GM12878 (cell line): ENCODE measurements around the gene AIG1. TPM values are rescaled to one million over a fixed set of nuclear protein-coding genes. Genes with fewer than 3 reads are reported as not detected.

Experiments
- ATAC-seq: fragments of 200-7000 bp; cut with Tn5 transposase; 3 replicates; pipeline ENCODE4 v1.9.1; 2020; ENCODE audit warnings: mild to moderate bottlenecking, moderate library complexity
- BruUV-seq: library from RNA; stranded (reverse); fragments of 400-500 nt; replicated peaks from 2 replicates; lab custom pipeline; 2021; lab: Mats Ljungman, UMichigan
- CTCF ChIA-PET: fragments of 300-600 bp; sonication (Branson Sonifier 250); formaldehyde crosslinking; extraction: SDS; loops from one replicate; lab custom pipeline; 2021; ENCODE audit warnings: inconsistent platforms; lab: Yijun Ruan, JAX
- POLR2A ChIA-PET: fragments of 350-600 bp; formaldehyde crosslinking; extraction: SDS; loops from one replicate; lab custom pipeline; 2021; ENCODE audit warnings: inconsistent platforms; lab: Charles Lee
- RAD21 ChIA-PET: fragments of 300-600 bp; sonication (Branson Sonifier 250); formaldehyde crosslinking; loops from one replicate; lab custom pipeline; 2023; ENCODE audit warnings: antibody characterized with exemption; ENCODE audit not compliant: unreplicated experiment; lab: Charles Lee
- SMC1A ChIA-PET: fragments of 300-600 bp; sonication (Branson Sonifier 250); formaldehyde crosslinking; loops from one replicate; lab custom pipeline; 2023; ENCODE audit not compliant: unreplicated experiment, uncharacterized antibody; lab: Charles Lee
- DNase-seq: peaks from one replicate; pipeline ENCODE4 v3.0.0-alpha.2; 2011; ENCODE audit warnings: low read depth, low spot score
- FAIRE-seq: peaks from 3 replicates; lab custom pipeline; 2011; peaks lifted over from hg19 to GRCh38; lab: Jason Lieb, UNC
- H2AFZ ChIP-seq: 2 replicates; pipeline ENCODE4 v1.6.0; 2011; ENCODE audit warnings: low read depth, low read length, control low read depth; ENCODE audit not compliant: control insufficient read depth
- H3K27ac ChIP-seq: 2 replicates; pipeline ENCODE4 v1.5.1; 2011; ENCODE audit warnings: control low read depth; ENCODE audit not compliant: control insufficient read depth, insufficient read depth
- H3K27me3 ChIP-seq, 2 experiments: replicated peaks in 1 of 2; 2 replicates each; pipeline versions ENCODE4 v1.6.0 to v1.6.1; 2011; ENCODE audit warnings: low read length in 1 of 2; ENCODE audit not compliant: control insufficient read depth in 2 of 2, insufficient read depth in 2 of 2
- H3K36me3 ChIP-seq, 2 experiments: 2 replicates each; pipeline ENCODE4 v1.5.1; 2011; ENCODE audit warnings: low read length in 1 of 2; ENCODE audit not compliant: control insufficient read depth in 2 of 2, insufficient read depth in 2 of 2
- H3K4me1 ChIP-seq: 2 replicates; pipeline ENCODE4 v1.6.1; 2011; ENCODE audit warnings: mild to moderate bottlenecking, low read length, moderate library complexity, mixed read lengths; ENCODE audit not compliant: control insufficient read depth, insufficient read depth
- H3K4me2 ChIP-seq: 2 replicates; pipeline ENCODE4 v1.6.0; 2011; ENCODE audit warnings: control low read depth; ENCODE audit not compliant: control insufficient read depth, insufficient read depth
- H3K4me3 ChIP-seq: fragments of 200-600 bp; sonication (generic); 2 replicates; pipeline ENCODE4 v1.5.1; 2016
- H3K79me2 ChIP-seq: 2 replicates; pipeline ENCODE4 v1.6.0; 2011; ENCODE audit warnings: low read length; ENCODE audit not compliant: control insufficient read depth, insufficient read depth
- H3K9ac ChIP-seq: 2 replicates; pipeline ENCODE4 v1.8.0; 2011; ENCODE audit warnings: low read length, control low read depth, mixed read lengths; ENCODE audit not compliant: control insufficient read depth, insufficient read depth
- H3K9me3 ChIP-seq: replicated peaks from 3 replicates; pipeline ENCODE4 v1.5.1; 2011; ENCODE audit warnings: mild to moderate bottlenecking, low read length; ENCODE audit not compliant: control insufficient read depth, insufficient read depth
- H4K20me1 ChIP-seq: 2 replicates; pipeline ENCODE4 v1.6.0; 2011; ENCODE audit not compliant: control insufficient read depth, insufficient read depth
- ATF7 ChIP-seq: fragments of 450-650 bp; IDR thresholded peaks from 2 replicates; pipeline ENCODE4 v1.6.1; 2016; ENCODE audit warnings: low read depth, mild to moderate bottlenecking
- CHD4 ChIP-seq: fragments of 200-600 bp; sonication (generic); IDR thresholded peaks from 2 replicates; pipeline ENCODE4 v1.6.1; 2016; ENCODE audit warnings: mild to moderate bottlenecking
- DPF2 ChIP-seq: fragments of 450-650 bp; IDR thresholded peaks from 2 replicates; pipeline ENCODE4 v1.6.1; 2017; ENCODE audit warnings: mild to moderate bottlenecking
- HDAC2 ChIP-seq: fragments of 200-600 bp; sonication (generic); IDR thresholded peaks from 2 replicates; pipeline ENCODE4 v1.6.1; 2017
- HDAC6 ChIP-seq: fragments of 200-600 bp; sonication (generic); IDR thresholded peaks from one replicate; pipeline ENCODE4 v1.8.0; 2017; ENCODE audit warnings: antibody characterized with exemption; ENCODE audit not compliant: unreplicated experiment
- IRF4 ChIP-seq: IDR thresholded peaks from 2 replicates; pipeline ENCODE4 v1.6.1; 2011; ENCODE audit warnings: low read depth, low read length
- LARP7 ChIP-seq: fragments of 450-650 bp; IDR thresholded peaks from 2 replicates; pipeline ENCODE4 v1.6.1; 2017; ENCODE audit warnings: mild to moderate bottlenecking
- MEF2A ChIP-seq: IDR thresholded peaks from 2 replicates; pipeline ENCODE4 v1.6.1; 2011; ENCODE audit warnings: low read depth, mild to moderate bottlenecking, low read length, moderate library complexity; ENCODE audit not compliant: insufficient read depth
- MYC ChIP-seq: IDR thresholded peaks from 2 replicates; pipeline ENCODE4 v1.6.1; 2011; ENCODE audit warnings: mild to moderate bottlenecking, low read length, moderate library complexity, inconsistent platforms; ENCODE audit not compliant: insufficient read depth, insufficient replicate concordance, insufficient read length, severe bottlenecking
- NBN ChIP-seq: fragments of 450-650 bp; IDR thresholded peaks from 2 replicates; pipeline ENCODE4 v1.6.1; 2016
- NFYA ChIP-seq: IDR thresholded peaks from 2 replicates; pipeline ENCODE4 v1.6.1; 2011; ENCODE audit warnings: low read depth, mild to moderate bottlenecking, low read length, improper control_type of control experiment, borderline replicate concordance
- NRF1 ChIP-seq: conservative IDR thresholded peaks from 2 replicates; pipeline ENCODE4 v1.6.1; 2011; ENCODE audit warnings: mild to moderate bottlenecking, low read depth, low read length, improper control_type of control experiment
- RUNX3 ChIP-seq: IDR thresholded peaks from 2 replicates; pipeline ENCODE4 v1.6.1; 2012; ENCODE audit warnings: low read length, inconsistent platforms
- SPI1 ChIP-seq: IDR thresholded peaks from 2 replicates; pipeline ENCODE4 v1.6.1; 2011; ENCODE audit warnings: low read depth, mild to moderate bottlenecking, low read length, moderate library complexity, borderline replicate concordance; ENCODE audit not compliant: insufficient read depth
- STAT1 ChIP-seq: fragments of 450-650 bp; conservative IDR thresholded peaks from 2 replicates; pipeline ENCODE4 v1.6.1; 2014; ENCODE audit warnings: antibody characterized with exemption, mild to moderate bottlenecking
- WGBS: methylation state at CpG from one replicate; pipeline ENCODE4 v1.1.6; 2016; ENCODE audit warnings: low lambda C conversion rate; ENCODE audit not compliant: insufficient replicate concordance, insufficient coverage; ENCODE audit errors: missing lambda C conversion rate; 5-methylcytosine and 5-hydroxymethylcytosine counted together
- in situ Hi-C: fragments of 300-500 bp; cut with MboI; formaldehyde crosslinking; loops from 9 replicates; pipeline ENCODE4 v1.14.3; 2018; ENCODE audit warnings: mixed read lengths
- intact Hi-C: fragments of 100-400 bp; cut with micrococcal nuclease; formaldehyde crosslinking; loops from one replicate; pipeline ENCODE4 v1.14.2; 2022; ENCODE audit not compliant: unreplicated experiment
- polyA plus RNA-seq, 11 experiments: library from polyadenylated mRNA; depleted of rRNA in 4 of 11; unstranded in 6 of 11; stranded (reverse) in 5 of 11; fragments of >200 nt; fragmentation: Nextera tagmentation in 4 of 11; fragmentation: Illumina TruSeq in 1 of 11; extraction: Ambion mirVana in 4 of 11; extraction: Trizol in 1 of 11; gene quantifications; 1 replicate in 1 of 11; 2 replicates in 10 of 11; pipeline versions ENCODE4 v1.2.1 to v1.2.3, GENCODE V29; 2011 to 2016; ENCODE audit warnings: inconsistent platforms in 2 of 11, missing spikeins in 2 of 11, low read depth in 1 of 11
- total RNA-seq, 4 experiments: library from RNA; depleted of rRNA in 3 of 4; stranded (reverse); fragments of >200 nt in 3 of 4; fragmentation: Illumina TruSeq in 1 of 4; extraction: Trizol in 1 of 4; gene quantifications; 2 replicates each; pipeline versions ENCODE4 v1.2.1 to v1.2.3, GENCODE V29; 2013 to 2021
- TF ChIP-seq, protein P1 (sequence below): fragments of 450-650 bp; conservative IDR thresholded peaks from 2 replicates; pipeline ENCODE4 v1.6.1; 2017; ENCODE audit warnings: mild to moderate bottlenecking, moderate library complexity
- TF ChIP-seq, protein P2 (sequence below): IDR thresholded peaks from 2 replicates; pipeline ENCODE4 v1.6.1; 2011; ENCODE audit warnings: borderline replicate concordance, low read depth, mild to moderate bottlenecking, moderate library complexity, low read length; ENCODE audit not compliant: insufficient read depth, poor library complexity, severe bottlenecking
- TF ChIP-seq, protein P3 (sequence below): fragments of 450-650 bp; IDR thresholded peaks from 2 replicates; pipeline ENCODE4 v1.6.1; 2017; ENCODE audit warnings: mild to moderate bottlenecking
- TF ChIP-seq, protein P4 (sequence below): fragments of 450-650 bp; IDR thresholded peaks from 2 replicates; pipeline ENCODE4 v1.6.1; 2017; ENCODE audit warnings: mild to moderate bottlenecking, low read depth, inconsistent platforms; ENCODE audit not compliant: poor library complexity, severe bottlenecking

Gene AIG1
- total and polyA plus RNA-seq, 10 of the 15 experiments (the other 5 are each of a cell fraction or from before 2014, with no cell fraction given), result 27.0 to 74.5 (median 36.4) TPM

DNA sequence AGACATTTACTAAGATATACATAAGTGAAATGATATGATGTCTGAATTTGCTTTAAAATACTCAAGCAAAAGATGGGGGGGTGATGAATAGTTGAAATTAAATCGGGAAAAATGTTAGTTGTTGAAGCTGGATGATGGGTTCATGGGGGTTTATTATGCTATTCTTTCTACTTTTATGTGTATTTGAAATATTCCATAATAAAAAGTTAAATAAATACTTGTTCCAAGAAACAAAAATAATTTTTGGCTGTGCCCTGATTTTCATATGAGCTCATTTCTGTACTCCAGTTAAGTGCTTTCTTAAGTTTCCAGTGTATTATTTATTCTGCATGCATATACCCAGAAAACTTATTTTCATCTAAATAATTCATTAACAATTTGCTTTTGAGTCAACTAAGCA, 138.6 kb downstream of the AIG1 start:
- ChIA-PET SMC1A (interaction anchor here (1.2 kb wide), 1 partner anchor 37 kb away, joined by 3 read pairs; no protein-coding TSS in a partner anchor), RAD21 (no interaction called here), CTCF (no interaction called here), POLR2A (no interaction called here)
- ATAC-seq (no peak), FAIRE-seq (no peak), DNase-seq (no peak)
- no peak overlapping the region for H2AFZ ChIP-seq
- no peak overlapping the region for H3K4me2 ChIP-seq
- H3K4me1 ChIP-seq, result no peaks in the 10 kb centered on the region
- WGBS, result 100% methylated on average over 1 of the region's 1 CpG
- no TSS peak for BruUV-seq
- no peak overlapping the region for H3K27ac ChIP-seq
- no peak overlapping the region for H3K9ac ChIP-seq
- no peak for TF ChIP-seq NBN
- TF ChIP-seq NRF1, result no peak
- TF ChIP-seq HDAC6, result no peak
- TF ChIP-seq MYC, result no peak
- TF ChIP-seq RUNX3, result no peak
- TF ChIP-seq, protein P1, sequence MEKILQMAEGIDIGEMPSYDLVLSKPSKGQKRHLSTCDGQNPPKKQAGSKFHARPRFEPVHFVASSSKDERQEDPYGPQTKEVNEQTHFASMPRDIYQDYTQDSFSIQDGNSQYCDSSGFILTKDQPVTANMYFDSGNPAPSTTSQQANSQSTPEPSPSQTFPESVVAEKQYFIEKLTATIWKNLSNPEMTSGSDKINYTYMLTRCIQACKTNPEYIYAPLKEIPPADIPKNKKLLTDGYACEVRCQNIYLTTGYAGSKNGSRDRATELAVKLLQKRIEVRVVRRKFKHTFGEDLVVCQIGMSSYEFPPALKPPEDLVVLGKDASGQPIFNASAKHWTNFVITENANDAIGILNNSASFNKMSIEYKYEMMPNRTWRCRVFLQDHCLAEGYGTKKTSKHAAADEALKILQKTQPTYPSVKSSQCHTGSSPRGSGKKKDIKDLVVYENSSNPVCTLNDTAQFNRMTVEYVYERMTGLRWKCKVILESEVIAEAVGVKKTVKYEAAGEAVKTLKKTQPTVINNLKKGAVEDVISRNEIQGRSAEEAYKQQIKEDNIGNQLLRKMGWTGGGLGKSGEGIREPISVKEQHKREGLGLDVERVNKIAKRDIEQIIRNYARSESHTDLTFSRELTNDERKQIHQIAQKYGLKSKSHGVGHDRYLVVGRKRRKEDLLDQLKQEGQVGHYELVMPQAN, result no peak
- TF ChIP-seq STAT1, result no peak
- no peak for TF ChIP-seq CHD4
- no peak for TF ChIP-seq IRF4
- no peak for TF ChIP-seq HDAC2
- TF ChIP-seq DPF2, result no peak
- TF ChIP-seq SPI1, result no peak
- no peak for TF ChIP-seq NFYA
- no peak for TF ChIP-seq LARP7
- TF ChIP-seq MEF2A, result no peak
- TF ChIP-seq, protein P2, sequence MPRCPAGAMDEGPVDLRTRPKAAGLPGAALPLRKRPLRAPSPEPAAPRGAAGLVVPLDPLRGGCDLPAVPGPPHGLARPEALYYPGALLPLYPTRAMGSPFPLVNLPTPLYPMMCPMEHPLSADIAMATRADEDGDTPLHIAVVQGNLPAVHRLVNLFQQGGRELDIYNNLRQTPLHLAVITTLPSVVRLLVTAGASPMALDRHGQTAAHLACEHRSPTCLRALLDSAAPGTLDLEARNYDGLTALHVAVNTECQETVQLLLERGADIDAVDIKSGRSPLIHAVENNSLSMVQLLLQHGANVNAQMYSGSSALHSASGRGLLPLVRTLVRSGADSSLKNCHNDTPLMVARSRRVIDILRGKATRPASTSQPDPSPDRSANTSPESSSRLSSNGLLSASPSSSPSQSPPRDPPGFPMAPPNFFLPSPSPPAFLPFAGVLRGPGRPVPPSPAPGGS, result no peak
- no peak for TF ChIP-seq ATF7
- TF ChIP-seq, protein P3, sequence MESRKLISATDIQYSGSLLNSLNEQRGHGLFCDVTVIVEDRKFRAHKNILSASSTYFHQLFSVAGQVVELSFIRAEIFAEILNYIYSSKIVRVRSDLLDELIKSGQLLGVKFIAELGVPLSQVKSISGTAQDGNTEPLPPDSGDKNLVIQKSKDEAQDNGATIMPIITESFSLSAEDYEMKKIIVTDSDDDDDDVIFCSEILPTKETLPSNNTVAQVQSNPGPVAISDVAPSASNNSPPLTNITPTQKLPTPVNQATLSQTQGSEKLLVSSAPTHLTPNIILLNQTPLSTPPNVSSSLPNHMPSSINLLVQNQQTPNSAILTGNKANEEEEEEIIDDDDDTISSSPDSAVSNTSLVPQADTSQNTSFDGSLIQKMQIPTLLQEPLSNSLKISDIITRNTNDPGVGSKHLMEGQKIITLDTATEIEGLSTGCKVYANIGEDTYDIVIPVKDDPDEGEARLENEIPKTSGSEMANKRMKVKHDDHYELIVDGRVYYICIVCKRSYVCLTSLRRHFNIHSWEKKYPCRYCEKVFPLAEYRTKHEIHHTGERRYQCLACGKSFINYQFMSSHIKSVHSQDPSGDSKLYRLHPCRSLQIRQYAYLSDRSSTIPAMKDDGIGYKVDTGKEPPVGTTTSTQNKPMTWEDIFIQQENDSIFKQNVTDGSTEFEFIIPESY, result no peak
- TF ChIP-seq, protein P4, sequence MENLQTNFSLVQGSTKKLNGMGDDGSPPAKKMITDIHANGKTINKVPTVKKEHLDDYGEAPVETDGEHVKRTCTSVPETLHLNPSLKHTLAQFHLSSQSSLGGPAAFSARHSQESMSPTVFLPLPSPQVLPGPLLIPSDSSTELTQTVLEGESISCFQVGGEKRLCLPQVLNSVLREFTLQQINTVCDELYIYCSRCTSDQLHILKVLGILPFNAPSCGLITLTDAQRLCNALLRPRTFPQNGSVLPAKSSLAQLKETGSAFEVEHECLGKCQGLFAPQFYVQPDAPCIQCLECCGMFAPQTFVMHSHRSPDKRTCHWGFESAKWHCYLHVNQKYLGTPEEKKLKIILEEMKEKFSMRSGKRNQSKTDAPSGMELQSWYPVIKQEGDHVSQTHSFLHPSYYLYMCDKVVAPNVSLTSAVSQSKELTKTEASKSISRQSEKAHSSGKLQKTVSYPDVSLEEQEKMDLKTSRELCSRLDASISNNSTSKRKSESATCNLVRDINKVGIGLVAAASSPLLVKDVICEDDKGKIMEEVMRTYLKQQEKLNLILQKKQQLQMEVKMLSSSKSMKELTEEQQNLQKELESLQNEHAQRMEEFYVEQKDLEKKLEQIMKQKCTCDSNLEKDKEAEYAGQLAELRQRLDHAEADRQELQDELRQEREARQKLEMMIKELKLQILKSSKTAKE, result no peak
- H3K4me3 ChIP-seq, result no peak overlapping the region
- H4K20me1 ChIP-seq, result no peaks in the 10 kb centered on the region
- H3K27me3 ChIP-seq, result no peaks in the 10 kb centered on the region
- H3K36me3 ChIP-seq, result no peaks in the 10 kb centered on the region
- H3K79me2 ChIP-seq, result no peaks in the 10 kb centered on the region
- intact Hi-C loops, result no loop called here
- in situ Hi-C loops, result no loop called here
- H3K9me3 ChIP-seq, result no peaks in the 10 kb centered on the region
